WTC11 (cell line): ENCODE measurements around the gene RIMS4.

Source experiments
- CTCF ChIP-seq: fragments of 200-600 bp; IDR thresholded peaks from 2 replicates; pipeline ENCODE4 v1.8.0; 2022; ENCODE audit warnings: antibody characterized with exemption
- E2F4 ChIP-seq: sonication (generic); formaldehyde crosslinking; IDR thresholded peaks from 2 replicates; pipeline ENCODE4 v1.8.1; 2022; ENCODE audit warnings: low read depth, mild to moderate bottlenecking, moderate library complexity, missing genetic modification reagents, borderline replicate concordance
- ETV6 ChIP-seq: sonication (generic); formaldehyde crosslinking; IDR thresholded peaks from 2 replicates; pipeline ENCODE4 v1.8.1; 2022; ENCODE audit warnings: mild to moderate bottlenecking, missing genetic modification reagents
- FOXJ3 ChIP-seq: sonication (generic); formaldehyde crosslinking; IDR thresholded peaks from 2 replicates; pipeline ENCODE4 v1.9.0; 2021; ENCODE audit warnings: missing genetic modification reagents, mild to moderate bottlenecking, borderline replicate concordance
- NR2C2 ChIP-seq: sonication (generic); formaldehyde crosslinking; IDR thresholded peaks from 2 replicates; pipeline ENCODE4 v1.8.0; 2022; ENCODE audit warnings: mild to moderate bottlenecking, missing genetic modification reagents
- TF ChIP-seq, protein P1 (sequence below): sonication (generic); formaldehyde crosslinking; IDR thresholded peaks from 2 replicates; pipeline ENCODE4 v1.8.0; 2022; ENCODE audit warnings: mild to moderate bottlenecking, missing genetic modification reagents
- TF ChIP-seq, protein P2 (sequence below): fragments of 250-450 bp; sonication (Bioruptor Pico); IDR thresholded peaks from 2 replicates; pipeline ENCODE4 v1.9.0; 2021; ENCODE audit warnings: moderate library complexity, mild to moderate bottlenecking, inconsistent platforms, borderline replicate concordance
- TF ChIP-seq, protein P3 (sequence below): sonication (generic); formaldehyde crosslinking; IDR thresholded peaks from 2 replicates; pipeline ENCODE4 v1.8.0; 2022; ENCODE audit warnings: mild to moderate bottlenecking, missing genetic modification reagents

DNA sequence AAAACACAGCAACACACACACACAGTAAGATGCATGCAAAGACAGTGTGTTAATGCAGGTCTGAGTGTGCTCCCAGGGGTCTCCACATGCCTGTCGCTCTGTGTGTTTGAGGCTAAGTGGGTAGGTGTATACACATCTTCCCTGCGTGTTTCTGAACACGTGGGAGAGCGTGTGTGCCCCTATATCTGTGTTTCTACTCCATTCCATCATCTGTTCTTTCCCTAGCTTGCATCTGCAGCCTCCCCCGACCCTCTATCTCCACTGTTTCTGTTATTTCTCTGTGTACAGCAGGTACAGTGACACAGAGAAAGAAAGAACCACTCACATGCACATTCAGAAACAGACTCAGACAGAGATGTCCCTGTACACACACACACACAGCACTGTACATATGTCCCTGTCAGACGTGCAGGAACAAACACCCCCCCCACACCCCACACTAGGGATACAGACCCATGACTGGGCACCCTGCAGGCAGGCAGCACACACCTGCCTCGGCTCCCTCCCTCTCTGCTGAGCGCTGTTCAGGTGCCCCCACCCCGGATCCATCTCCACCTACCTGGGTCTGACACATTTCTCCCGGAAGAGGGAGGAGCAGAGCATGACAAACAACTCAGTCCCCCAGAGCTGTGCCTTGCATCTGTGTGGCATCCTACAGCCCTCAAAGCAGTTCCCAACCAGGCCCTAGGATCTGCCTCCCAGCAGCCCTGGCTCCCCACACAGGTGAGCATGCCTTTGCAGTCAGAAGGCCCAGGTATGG, 37.1 kb downstream of the RIMS4 start:
- TF ChIP-seq NR2C2 (CRISPR knock-in tag) (no peak), FOXJ3 (CRISPR knock-in tag) (no peak), E2F4 (no peak), CTCF (no peak), ETV6 (CRISPR knock-in tag) (no peak)
- TF ChIP-seq, protein P1, sequence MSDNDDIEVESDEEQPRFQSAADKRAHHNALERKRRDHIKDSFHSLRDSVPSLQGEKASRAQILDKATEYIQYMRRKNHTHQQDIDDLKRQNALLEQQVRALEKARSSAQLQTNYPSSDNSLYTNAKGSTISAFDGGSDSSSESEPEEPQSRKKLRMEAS (CRISPR knock-in tag): no peak
- TF ChIP-seq, protein P2, sequence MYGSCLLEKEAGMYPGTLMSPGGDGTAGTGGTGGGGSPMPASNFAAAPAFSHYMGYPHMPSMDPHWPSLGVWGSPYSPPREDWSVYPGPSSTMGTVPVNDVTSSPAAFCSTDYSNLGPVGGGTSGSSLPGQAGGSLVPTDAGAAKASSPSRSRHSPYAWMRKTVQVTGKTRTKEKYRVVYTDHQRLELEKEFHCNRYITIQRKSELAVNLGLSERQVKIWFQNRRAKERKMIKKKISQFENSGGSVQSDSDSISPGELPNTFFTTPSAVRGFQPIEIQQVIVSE (CRISPR knock-in tag): no peak
- TF ChIP-seq, protein P3, sequence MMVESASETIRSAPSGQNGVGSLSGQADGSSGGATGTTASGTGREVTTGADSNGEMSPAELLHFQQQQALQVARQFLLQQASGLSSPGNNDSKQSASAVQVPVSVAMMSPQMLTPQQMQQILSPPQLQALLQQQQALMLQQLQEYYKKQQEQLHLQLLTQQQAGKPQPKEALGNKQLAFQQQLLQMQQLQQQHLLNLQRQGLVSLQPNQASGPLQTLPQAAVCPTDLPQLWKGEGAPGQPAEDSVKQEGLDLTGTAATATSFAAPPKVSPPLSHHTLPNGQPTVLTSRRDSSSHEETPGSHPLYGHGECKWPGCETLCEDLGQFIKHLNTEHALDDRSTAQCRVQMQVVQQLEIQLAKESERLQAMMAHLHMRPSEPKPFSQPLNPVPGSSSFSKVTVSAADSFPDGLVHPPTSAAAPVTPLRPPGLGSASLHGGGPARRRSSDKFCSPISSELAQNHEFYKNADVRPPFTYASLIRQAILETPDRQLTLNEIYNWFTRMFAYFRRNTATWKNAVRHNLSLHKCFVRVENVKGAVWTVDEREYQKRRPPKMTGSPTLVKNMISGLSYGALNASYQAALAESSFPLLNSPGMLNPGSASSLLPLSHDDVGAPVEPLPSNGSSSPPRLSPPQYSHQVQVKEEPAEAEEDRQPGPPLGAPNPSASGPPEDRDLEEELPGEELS: no peak
